ENCODE data around the gene ZNF804A.
A peak's percentile ranks its signal among the peaks of the same experiment; 100 is the strongest.

The ZNF804A gene

DNA sequence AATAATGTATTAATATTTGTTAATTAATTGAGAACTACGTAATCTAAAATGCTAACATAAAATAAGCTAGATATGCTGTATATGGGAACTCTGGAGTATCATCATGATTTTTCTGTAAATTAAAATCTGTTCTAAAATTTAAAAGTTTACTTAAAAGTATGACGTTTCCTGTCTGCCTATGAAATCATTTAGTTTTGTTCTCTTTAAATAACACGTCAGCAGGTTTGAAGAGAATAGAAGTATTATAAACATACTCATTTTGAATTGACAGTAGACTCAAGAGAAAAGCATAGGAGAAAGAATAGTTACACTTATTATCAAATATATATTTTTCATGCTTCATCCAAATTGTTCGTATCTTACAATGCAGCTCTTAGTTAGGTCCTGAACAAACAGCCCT, 19.1 kb upstream of the ZNF804A start:
- no peak for DNase-seq (ENCODE audit: low spot score)
- TF ChIP-seq, protein P1, sequence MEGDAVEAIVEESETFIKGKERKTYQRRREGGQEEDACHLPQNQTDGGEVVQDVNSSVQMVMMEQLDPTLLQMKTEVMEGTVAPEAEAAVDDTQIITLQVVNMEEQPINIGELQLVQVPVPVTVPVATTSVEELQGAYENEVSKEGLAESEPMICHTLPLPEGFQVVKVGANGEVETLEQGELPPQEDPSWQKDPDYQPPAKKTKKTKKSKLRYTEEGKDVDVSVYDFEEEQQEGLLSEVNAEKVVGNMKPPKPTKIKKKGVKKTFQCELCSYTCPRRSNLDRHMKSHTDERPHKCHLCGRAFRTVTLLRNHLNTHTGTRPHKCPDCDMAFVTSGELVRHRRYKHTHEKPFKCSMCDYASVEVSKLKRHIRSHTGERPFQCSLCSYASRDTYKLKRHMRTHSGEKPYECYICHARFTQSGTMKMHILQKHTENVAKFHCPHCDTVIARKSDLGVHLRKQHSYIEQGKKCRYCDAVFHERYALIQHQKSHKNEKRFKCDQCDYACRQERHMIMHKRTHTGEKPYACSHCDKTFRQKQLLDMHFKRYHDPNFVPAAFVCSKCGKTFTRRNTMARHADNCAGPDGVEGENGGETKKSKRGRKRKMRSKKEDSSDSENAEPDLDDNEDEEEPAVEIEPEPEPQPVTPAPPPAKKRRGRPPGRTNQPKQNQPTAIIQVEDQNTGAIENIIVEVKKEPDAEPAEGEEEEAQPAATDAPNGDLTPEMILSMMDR (IDR thresholded peaks at IDR 0.05) = no peak
- H3K27ac ChIP-seq = no peak overlapping the region
- no peak overlapping the region for H3K4me3 ChIP-seq

DNA sequence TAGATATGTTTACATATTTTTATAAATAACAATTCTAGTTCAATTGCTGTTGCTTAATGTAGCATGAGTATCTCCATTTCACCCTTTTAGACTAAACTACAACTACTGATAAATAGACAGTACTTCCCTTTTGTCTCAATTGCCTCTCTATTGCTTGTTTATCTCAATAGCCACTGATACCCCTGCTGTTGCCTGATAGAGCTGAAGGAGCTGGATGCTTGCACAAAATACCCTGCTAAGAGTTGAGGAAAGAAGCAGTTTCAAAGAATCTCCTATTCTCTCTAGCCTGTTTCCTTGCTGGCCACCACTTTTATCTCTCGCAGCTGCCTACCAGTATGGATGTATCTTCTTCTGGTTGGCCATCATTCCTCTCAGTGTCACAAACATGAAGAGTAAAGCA, 16.9 kb upstream of the ZNF804A start:
- Histone ChIP-seq H3K27ac (no peak overlapping the region), H3K4me3 (no peak overlapping the region)
- TF ChIP-seq, protein P1 (IDR thresholded peaks at IDR 0.05) = no peak
- DNase-seq (ENCODE audit: low spot score) = no peak

DNA sequence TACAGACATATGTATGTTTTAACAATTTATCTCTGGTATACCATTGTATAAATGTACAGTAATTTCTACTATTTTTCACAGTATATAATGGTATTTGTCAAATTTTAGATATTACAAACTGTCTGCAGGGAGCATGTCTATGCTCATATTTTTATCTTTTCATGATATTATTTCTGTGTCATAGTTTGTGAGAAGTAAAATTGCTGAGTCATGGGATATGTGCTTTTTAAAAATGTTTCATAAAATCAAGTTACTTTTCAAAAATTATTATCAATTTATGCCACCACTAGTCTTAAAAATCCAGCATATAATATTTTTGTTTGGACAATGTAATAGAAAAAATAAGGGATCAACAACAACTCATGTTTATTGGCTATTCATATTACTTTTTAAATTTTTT, 9.1 kb upstream of the ZNF804A start:
- H3K4me3 ChIP-seq = no peak overlapping the region
- no peak for DNase-seq (ENCODE audit: low spot score)
- H3K27ac ChIP-seq = no peak overlapping the region
- TF ChIP-seq, protein P1 (IDR thresholded peaks at IDR 0.05) = no peak

DNA sequence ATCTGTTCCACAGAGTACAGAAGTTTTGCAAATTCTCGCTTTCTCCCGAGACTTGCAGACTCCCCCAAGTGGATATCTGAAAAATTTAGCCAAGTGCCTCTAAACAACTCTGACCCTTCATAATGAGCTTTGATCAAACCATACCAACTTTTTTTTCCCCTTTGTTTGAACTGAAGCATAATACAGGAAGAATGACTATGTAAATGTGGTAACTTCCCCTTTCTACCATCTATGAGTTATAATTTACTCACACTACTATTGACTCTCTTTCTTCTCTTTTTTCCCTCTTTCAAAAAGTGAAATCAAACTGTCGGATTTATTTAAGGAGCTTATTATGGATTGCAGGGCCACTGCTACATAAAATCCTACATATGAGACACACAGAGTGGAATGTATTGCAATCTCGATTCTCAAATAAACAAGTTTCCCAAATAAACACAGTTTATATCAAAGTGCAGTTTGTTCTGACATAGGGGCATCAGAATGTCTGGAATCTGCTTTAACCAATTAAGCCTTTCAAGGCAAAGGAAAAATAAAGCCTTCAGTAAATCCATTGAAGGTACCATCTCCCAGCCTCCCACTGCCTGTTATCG, 1.4 kb upstream of the ZNF804A start:
- TF ChIP-seq, protein P1 (IDR thresholded peaks at IDR 0.05) = no peak
- H3K27ac ChIP-seq = no peak overlapping the region
- DNase-seq (ENCODE audit: low spot score) = no peak
- H3K4me3 ChIP-seq = peak overlapping the region; percentile 76

DNA sequence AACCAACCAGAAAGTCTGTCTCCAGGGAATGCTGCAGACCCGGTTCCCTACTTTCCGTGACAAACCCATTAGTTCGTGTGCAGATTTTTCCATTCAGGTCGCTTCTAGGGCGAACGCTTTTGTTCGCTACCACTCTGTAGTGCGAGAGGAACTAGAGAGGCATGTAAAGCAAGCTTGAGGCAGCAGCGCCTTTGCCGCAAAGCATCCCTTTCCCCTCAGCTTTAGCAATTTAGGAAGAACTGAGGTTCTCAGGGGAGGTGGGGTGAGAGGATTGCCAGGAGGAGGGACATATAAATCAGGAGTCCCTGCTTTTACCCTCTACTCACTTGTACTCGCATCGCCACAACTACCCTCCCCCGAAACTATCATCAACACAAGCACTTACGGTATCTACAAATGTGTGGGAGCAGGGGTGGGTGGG, 748 bp upstream of the ZNF804A start:
- TF ChIP-seq, protein P1 (IDR thresholded peaks at IDR 0.05) = no peak
- H3K4me3 ChIP-seq = peak overlapping the region; percentile 76
- DNase-seq (ENCODE audit: low spot score) = no peak
- H3K27ac ChIP-seq = no peak overlapping the region

DNA sequence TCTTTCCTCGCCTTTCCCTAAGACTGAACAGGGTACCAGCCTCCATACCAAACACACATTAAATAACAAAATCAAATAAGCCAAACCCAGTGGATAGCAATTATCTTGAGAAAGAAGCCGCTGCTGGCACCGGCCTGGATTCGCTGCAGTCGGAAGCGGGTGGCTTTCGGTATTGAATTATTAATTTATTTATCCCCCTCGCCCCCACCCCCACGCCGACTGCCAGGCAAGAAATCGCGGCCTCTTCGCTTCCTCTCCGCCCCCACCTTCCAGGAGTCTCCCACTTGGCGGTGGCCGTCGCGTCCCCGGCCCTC, 370 bp upstream of the ZNF804A start:
- no peak overlapping the region for H3K27ac ChIP-seq
- peak overlapping the region; percentile 76 for H3K4me3 ChIP-seq
- TF ChIP-seq, protein P1 (IDR thresholded peaks at IDR 0.05) = no peak
- DNase-seq (ENCODE audit: low spot score) = no peak

DNA sequence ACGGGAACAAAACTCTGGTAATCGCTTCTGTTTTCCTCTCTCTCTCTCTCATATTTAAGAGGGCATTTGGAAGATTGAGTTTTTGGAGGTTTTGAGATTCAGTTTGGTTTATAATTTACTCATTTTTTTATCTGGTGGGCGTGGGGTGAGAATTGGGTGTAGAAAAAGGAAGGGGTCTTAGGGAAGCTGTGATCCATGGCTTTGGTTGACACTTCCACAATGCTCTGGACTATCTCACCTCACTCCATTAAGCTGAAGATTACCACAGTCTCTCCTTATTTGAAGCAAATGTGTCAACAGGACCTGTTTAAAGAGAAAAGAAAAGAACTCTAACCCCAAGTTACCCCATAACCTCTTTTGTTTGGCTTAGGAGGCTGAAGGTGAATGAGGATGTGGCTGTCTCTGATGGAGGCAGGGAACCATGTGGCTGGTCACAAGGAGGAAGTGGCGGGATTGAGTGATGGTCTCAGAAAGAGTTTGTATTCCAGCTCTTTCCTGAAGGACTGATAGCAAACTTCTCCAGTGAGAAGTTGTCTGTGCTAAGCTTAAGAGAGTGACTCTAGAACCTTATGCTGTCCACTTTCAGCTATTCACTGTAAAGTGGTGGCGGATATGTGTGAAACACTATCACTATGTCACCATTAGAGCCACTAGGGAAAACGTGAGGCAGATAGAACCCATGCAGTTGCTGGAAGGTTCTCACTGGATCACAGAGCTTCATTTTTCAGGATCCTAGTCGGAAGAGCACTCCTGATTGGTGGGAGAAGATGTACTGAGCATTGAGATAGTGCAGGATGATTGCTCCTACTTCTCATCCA, 934 bp downstream of the ZNF804A start:
- no peak for DNase-seq (ENCODE audit: low spot score)
- TF ChIP-seq, protein P1 (IDR thresholded peaks at IDR 0.05) = no peak
- Histone ChIP-seq H3K27ac (no peak overlapping the region), H3K4me3 (peak overlapping the region; percentile 76)

Measured in coronary artery (tissue), 2 donors.